Measurements from ENCODE around the gene SEPTIN8. TPM values are rescaled to one million over a fixed set of nuclear protein-coding genes. Genes with fewer than 3 reads are reported as not detected.
A peak's percentile ranks its signal among the peaks of the same experiment; 100 is the strongest.

SEPTIN8 gene
- total RNA-seq, 1 experiment from 2014 or later, result 24.2 TPM

- Histone ChIP-seq H3K9me3 (ENCODE audit: insufficient read depth, low read depth) (no peaks in the 10 kb centered on the region), H3K36me3 (ENCODE audit: low read depth) (no peaks in the 10 kb centered on the region), H3K4me3 (no peak overlapping the region), H3K4me2 (no peak overlapping the region), H3K9me2 (ENCODE audit: insufficient read depth) (no peaks in the 10 kb centered on the region), H3F3A (ENCODE audit: insufficient read depth, low read depth) (0 out of 2 replicates have a peak, but pooled peaks cover 10% of the 10 kb centered on the region), H3K79me2 (ENCODE audit: low read depth) (no peaks in the 10 kb centered on the region), H3K27ac (no peak overlapping the region), H3K4me1 (replicated peaks; ENCODE audit: insufficient read depth) (peaks cover 4% of the 10 kb centered on the region; the same call in 1 of the 2 replicates), H2AFZ (no peak overlapping the region), H4K20me1 (ENCODE audit: insufficient read depth) (no peaks in the 10 kb centered on the region), H3K27me3 (ENCODE audit: insufficient read depth, low read depth) (no peaks in the 10 kb centered on the region)
- intact Hi-C loops (cut with micrococcal nuclease; ENCODE audit: unreplicated experiment), result loop anchor here (2.0 kb wide), 2 partner anchors 67 to 75 kb away; partner anchors contain the start of gene CCNI2
- CTCF ChIA-PET, result no interaction called here
- TF ChIP-seq EZH2 (IDR thresholded peaks at IDR 0.05; ENCODE audit: low read depth), result no peak
- TF ChIP-seq, protein P1, sequence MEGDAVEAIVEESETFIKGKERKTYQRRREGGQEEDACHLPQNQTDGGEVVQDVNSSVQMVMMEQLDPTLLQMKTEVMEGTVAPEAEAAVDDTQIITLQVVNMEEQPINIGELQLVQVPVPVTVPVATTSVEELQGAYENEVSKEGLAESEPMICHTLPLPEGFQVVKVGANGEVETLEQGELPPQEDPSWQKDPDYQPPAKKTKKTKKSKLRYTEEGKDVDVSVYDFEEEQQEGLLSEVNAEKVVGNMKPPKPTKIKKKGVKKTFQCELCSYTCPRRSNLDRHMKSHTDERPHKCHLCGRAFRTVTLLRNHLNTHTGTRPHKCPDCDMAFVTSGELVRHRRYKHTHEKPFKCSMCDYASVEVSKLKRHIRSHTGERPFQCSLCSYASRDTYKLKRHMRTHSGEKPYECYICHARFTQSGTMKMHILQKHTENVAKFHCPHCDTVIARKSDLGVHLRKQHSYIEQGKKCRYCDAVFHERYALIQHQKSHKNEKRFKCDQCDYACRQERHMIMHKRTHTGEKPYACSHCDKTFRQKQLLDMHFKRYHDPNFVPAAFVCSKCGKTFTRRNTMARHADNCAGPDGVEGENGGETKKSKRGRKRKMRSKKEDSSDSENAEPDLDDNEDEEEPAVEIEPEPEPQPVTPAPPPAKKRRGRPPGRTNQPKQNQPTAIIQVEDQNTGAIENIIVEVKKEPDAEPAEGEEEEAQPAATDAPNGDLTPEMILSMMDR (conservative IDR thresholded peaks at IDR 0.05), result no peak
- no TSS peak for BruUV-seq (replicated peaks)
- POLR2A ChIA-PET (ENCODE audit: unreplicated experiment), result no interaction called here
- DNase-seq, result no peak
These were observed 44.3 kb upstream of the SEPTIN8 start for GRCh38 chr5:132821350-132821749.

DNA sequence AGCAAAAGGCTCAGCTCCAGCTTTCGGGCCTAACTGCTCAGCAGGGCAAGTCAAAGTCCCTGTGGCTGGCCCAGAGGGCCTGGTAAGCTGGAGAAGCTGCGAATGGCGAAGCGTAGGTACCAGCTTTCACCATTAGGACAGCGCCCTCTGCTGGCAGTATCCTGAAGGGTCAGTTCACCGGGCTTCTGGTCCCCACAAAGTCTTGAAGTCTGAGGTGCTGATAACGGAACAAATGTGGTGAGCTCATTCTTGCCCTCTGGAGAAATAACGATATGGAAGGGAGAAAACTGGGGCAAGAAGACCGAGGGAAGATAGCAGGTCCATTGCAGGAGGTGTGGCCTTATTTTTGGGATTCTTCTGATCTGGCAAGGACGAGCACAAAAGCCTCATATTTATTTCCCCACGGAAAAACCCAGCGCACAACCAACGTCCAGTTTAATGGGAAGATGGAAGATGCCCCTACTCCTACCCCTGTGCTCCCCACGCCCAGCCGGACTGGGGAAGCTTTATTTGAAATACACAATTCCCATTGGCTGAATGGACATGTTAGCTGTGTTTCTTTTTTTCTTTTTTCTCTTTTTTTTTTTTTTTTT is 43.2 kb upstream of the SEPTIN8 start:
- no peaks in the 10 kb centered on the region for H4K20me1 ChIP-seq (ENCODE audit: insufficient read depth)
- H3K27me3 ChIP-seq (ENCODE audit: insufficient read depth, low read depth), result no peaks in the 10 kb centered on the region
- no peaks in the 10 kb centered on the region for H3K79me2 ChIP-seq (ENCODE audit: low read depth)
- no peak overlapping the region for H2AFZ ChIP-seq
- H3K9me3 ChIP-seq (ENCODE audit: insufficient read depth, low read depth), result no peaks in the 10 kb centered on the region
- H3K27ac ChIP-seq, result no peak overlapping the region
- H3K9me2 ChIP-seq (ENCODE audit: insufficient read depth), result no peaks in the 10 kb centered on the region
- peak; percentile 72 to 81 for DNase-seq
- ChIA-PET CTCF (interaction anchor here (0.5 to 1.2 kb wide), 12 partner anchors 9 to 1132 kb away, joined by 3 to 19 read pairs (median 5); partner anchors contain the start of genes CCNI2 and IRF1), POLR2A (ENCODE audit: unreplicated experiment) (interaction anchor here (0.6 to 0.7 kb wide), 2 partner anchors 340 to 409 kb away, joined by 5 to 12 read pairs; no protein-coding TSS in a partner anchor)
- H3F3A ChIP-seq (ENCODE audit: insufficient read depth, low read depth), result peaks cover 18% of the 10 kb centered on the region; the same call in 1 of the 2 replicates
- H3K4me3 ChIP-seq, result no peak overlapping the region
- no peak overlapping the region for H3K4me2 ChIP-seq
- BruUV-seq (replicated peaks), result no TSS peak
- no peaks in the 10 kb centered on the region for H3K36me3 ChIP-seq (ENCODE audit: low read depth)
- TF ChIP-seq EZH2 (IDR thresholded peaks at IDR 0.05; ENCODE audit: low read depth), result no peak
- TF ChIP-seq, protein P1 (conservative IDR thresholded peaks at IDR 0.05), result peak; percentile 96
- intact Hi-C loops (cut with micrococcal nuclease; ENCODE audit: unreplicated experiment), result loop anchor here (1.0 to 2.0 kb wide), 6 partner anchors 65 to 755 kb away; partner anchors contain the start of gene CCNI2
- H3K4me1 ChIP-seq (replicated peaks; ENCODE audit: insufficient read depth), result peaks cover 14% of the 10 kb centered on the region

GRCh38 chr5:132819468-132819867 is 42.4 kb upstream of the SEPTIN8 start:
- no peak overlapping the region for H3K4me3 ChIP-seq
- no peaks in the 10 kb centered on the region for H3K9me3 ChIP-seq (ENCODE audit: insufficient read depth, low read depth)
- DNase-seq, result no peak
- no peaks in the 10 kb centered on the region for H3K9me2 ChIP-seq (ENCODE audit: insufficient read depth)
- ChIA-PET POLR2A (ENCODE audit: unreplicated experiment) (no interaction called here), CTCF (interaction anchor here (0.6 to 1.2 kb wide), 5 partner anchors 10 to 293 kb away, joined by 3 to 8 read pairs (median 3); partner anchors contain the start of gene CCNI2)
- H3F3A ChIP-seq (ENCODE audit: insufficient read depth, low read depth), result peaks cover 20% of the 10 kb centered on the region; the same call in 1 of the 2 replicates
- H2AFZ ChIP-seq, result no peak overlapping the region
- H3K27me3 ChIP-seq (ENCODE audit: insufficient read depth, low read depth), result no peaks in the 10 kb centered on the region
- no peaks in the 10 kb centered on the region for H3K79me2 ChIP-seq (ENCODE audit: low read depth)
- H4K20me1 ChIP-seq (ENCODE audit: insufficient read depth), result no peaks in the 10 kb centered on the region
- H3K4me2 ChIP-seq, result no peak overlapping the region
- no peak overlapping the region for H3K27ac ChIP-seq
- no peaks in the 10 kb centered on the region for H3K36me3 ChIP-seq (ENCODE audit: low read depth)
- TF ChIP-seq, protein P1 (conservative IDR thresholded peaks at IDR 0.05), result no peak
- no peak for TF ChIP-seq EZH2 (IDR thresholded peaks at IDR 0.05; ENCODE audit: low read depth)
- H3K4me1 ChIP-seq (replicated peaks; ENCODE audit: insufficient read depth), result peaks cover 16% of the 10 kb centered on the region
- no TSS peak for BruUV-seq (replicated peaks)
- intact Hi-C loops (cut with micrococcal nuclease; ENCODE audit: unreplicated experiment), result no loop called here

All from PC-9 (cell line).